Esophagus (tissue), 2 donors: ENCODE measurements around the gene POGZ. TPM values are rescaled to one million over a fixed set of nuclear protein-coding genes. Genes with fewer than 3 reads are reported as not detected.
"Not testable (repeated sequence)": the region's sequence is repeated elsewhere in the genome, so short reads cannot be mapped to it uniquely, and the experiment has no call there.

Source experiments
- H3K27ac ChIP-seq, 2 donors: one replicate each; pipeline ENCODE4 v1.5.1; 2013; ENCODE audit warnings: low read depth in 2 of 2, mild to moderate bottlenecking in 2 of 2, inconsistent platforms in 1 of 2, low read length in 1 of 2, moderate library complexity in 1 of 2
- H3K27me3 ChIP-seq, 2 donors: one replicate each; pipeline ENCODE4 v1.6.1; 2013; ENCODE audit warnings: low read length in 2 of 2, control low read depth in 1 of 2, mild to moderate bottlenecking in 1 of 2; ENCODE audit not compliant: insufficient read depth in 2 of 2, control insufficient read depth in 1 of 2
- H3K36me3 ChIP-seq, 2 donors: one replicate each; pipeline ENCODE4 v1.6.1; 2013; ENCODE audit warnings: low read length in 1 of 2; ENCODE audit not compliant: control insufficient read depth in 2 of 2, insufficient read depth in 2 of 2
- H3K4me1 ChIP-seq, 2 donors: one replicate each; pipeline ENCODE4 v1.6.1; 2013; ENCODE audit warnings: low read length in 1 of 2; ENCODE audit not compliant: control insufficient read depth in 2 of 2, insufficient read depth in 2 of 2
- H3K4me3 ChIP-seq, 2 donors: one replicate each; pipeline ENCODE4 v1.5.1; 2013; ENCODE audit warnings: low read length in 2 of 2, mild to moderate bottlenecking in 2 of 2, low read depth in 1 of 2, moderate library complexity in 1 of 2
- H3K9me3 ChIP-seq, 2 donors: one replicate each; pipeline ENCODE4 v1.6.1; 2013; ENCODE audit warnings: mild to moderate bottlenecking in 2 of 2, low read depth in 1 of 2, low read length in 1 of 2, moderate library complexity in 1 of 2; ENCODE audit not compliant: control insufficient read depth in 2 of 2, insufficient read depth in 1 of 2
- WGBS, 2 donors: extraction: QIAGEN DNeasy Blood & Tissue Kit; methylation state at CpG; one replicate each; pipeline ENCODE4 v1.1.7; 2013; 5-methylcytosine and 5-hydroxymethylcytosine counted together
- polyA plus RNA-seq, 2 donors: library from polyadenylated mRNA; stranded (reverse); fragments of 200-250 nt; gene quantifications; one replicate each; pipeline ENCODE4 v1.2.3, GENCODE V29; 2013
- donor health status: healthy with polysubstance abuse.
- donor health status: Bipolar disorder and iron deficiency.

The POGZ gene
- polyA plus RNA-seq, 2 donors: 11.0 to 26.3 TPM

GRCh38 chr1:151405187-151405951 is 53.9 kb downstream of the POGZ start:
- Histone ChIP-seq H3K27ac (no peak overlapping the region), H3K4me3 (no peak overlapping the region), H3K9me3 (no peaks in the 10 kb centered on the region), H3K36me3 (peaks cover 21 to 44% of the 10 kb centered on the region in 2 donors), H3K27me3 (no peaks in the 10 kb centered on the region), H3K4me1 (peaks cover 0 to 3% of the 10 kb centered on the region in 2 donors)
- WGBS, 2 donors: 84 to 88% methylated on average over 13 of the region's 13 CpGs

DNA sequence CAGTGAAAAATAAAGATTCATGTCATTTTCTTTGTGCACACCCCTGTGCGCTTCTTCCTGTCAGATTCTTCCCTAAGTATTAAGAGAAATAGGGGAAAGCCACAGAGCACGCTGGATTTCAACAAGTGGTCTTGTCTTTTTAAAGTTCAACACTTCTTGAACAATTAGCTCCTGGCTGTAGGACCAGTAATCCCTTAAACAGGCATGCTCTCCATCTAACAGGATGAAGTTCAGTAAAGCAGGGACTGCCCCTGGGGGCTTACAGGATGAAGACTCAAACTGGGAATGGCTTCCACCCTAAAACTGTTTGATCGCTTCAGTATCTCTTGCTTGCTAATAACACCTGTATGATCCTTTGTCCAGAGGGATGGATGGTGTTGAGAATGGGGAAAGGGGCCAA is 55.7 kb downstream of the POGZ start:
- H3K27ac ChIP-seq: no peak overlapping the region
- H3K9me3 ChIP-seq: no peaks in the 10 kb centered on the region
- 89 to 94% methylated on average over 3 of the region's 3 CpGs for WGBS, 2 donors
- no peaks in the 10 kb centered on the region for H3K27me3 ChIP-seq
- H3K4me1 ChIP-seq: peaks cover 0 to 3% of the 10 kb centered on the region in 2 donors
- no peak overlapping the region for H3K4me3 ChIP-seq
- H3K36me3 ChIP-seq: peaks cover 21 to 42% of the 10 kb centered on the region in 2 donors

DNA sequence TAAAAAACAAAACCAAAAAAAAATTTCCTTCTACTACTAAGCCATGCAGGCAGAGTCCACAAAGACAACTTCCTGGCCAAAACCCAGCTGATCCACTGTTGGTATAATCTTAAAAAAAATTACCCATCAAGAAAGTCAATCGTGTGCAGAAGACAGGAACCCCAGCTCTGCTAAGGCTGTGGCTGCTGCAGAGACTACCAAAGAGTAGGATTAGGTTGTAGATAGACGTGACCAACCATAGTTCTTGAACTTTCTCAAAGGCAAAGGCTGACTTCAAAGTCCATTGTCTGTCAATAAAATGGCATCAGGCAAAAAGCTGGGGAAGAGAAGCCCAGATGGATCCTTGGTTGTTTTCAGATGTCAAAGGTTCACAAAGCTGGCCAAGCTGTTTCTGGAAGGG is 56.5 kb downstream of the POGZ start:
- peaks cover 17 to 34% of the 10 kb centered on the region in 2 donors for H3K36me3 ChIP-seq
- H3K4me1 ChIP-seq: peaks cover 0 to 3% of the 10 kb centered on the region in 2 donors
- 57 to 72% methylated on average over 2 of the region's 2 CpGs for WGBS, 2 donors
- H3K9me3 ChIP-seq: no peaks in the 10 kb centered on the region
- no peak overlapping the region for H3K27ac ChIP-seq
- no peaks in the 10 kb centered on the region for H3K27me3 ChIP-seq
- no peak overlapping the region for H3K4me3 ChIP-seq

GRCh38 chr1:151401860-151402259 is 57.4 kb downstream of the POGZ start:
- Histone ChIP-seq H3K4me3 (no peak overlapping the region), H3K4me1 (peaks cover 0 to 3% of the 10 kb centered on the region in 2 donors), H3K27ac (no peak overlapping the region), H3K36me3 (peaks cover 16 to 29% of the 10 kb centered on the region in 2 donors), H3K27me3 (no peaks in the 10 kb centered on the region), H3K9me3 (no peaks in the 10 kb centered on the region)
- 80% methylated on average over 2 of the region's 2 CpGs for WGBS, 2 donors

DNA sequence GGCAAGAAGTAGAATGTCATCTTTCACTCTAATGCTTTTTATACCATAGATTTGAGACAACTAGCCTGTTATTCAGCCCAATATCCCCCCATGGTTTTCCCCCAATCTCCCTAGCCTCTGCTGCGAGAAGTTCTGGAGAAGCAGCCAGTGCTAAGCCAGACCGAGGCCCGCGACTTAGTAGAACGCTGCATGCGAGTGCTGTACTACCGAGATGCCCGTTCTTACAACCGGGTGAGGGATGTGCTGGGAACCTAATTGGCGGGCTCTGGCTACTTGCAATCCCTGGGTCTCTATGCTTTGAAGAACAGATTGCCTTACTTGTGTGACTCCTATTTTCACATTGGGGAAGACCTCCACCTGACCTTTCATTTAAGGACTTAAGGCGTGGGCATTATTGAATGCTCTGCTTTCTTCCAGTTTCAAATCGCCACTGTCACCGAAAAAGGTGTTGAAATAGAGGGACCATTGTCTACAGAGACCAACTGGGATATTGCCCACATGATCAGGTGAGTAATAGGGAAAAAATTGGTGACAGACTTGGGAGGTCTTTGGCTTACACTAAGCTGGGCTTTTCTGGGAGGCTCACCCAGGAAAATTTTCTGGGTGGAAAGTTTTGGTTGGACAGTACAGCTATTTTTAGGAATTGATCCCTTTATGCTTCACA is 58.0 kb downstream of the POGZ start:
- no peaks in the 10 kb centered on the region for H3K9me3 ChIP-seq
- H3K36me3 ChIP-seq: peaks cover 14 to 26% of the 10 kb centered on the region in 2 donors
- peaks cover 0 to 3% of the 10 kb centered on the region in 2 donors for H3K4me1 ChIP-seq
- H3K27me3 ChIP-seq: no peaks in the 10 kb centered on the region
- H3K27ac ChIP-seq: no peak overlapping the region
- 90 to 95% methylated on average over 13 of the region's 13 CpGs for WGBS, 2 donors
- H3K4me3 ChIP-seq: no peak overlapping the region

GRCh38 chr1:151399324-151400171 is 59.7 kb downstream of the POGZ start, which contains the start of gene PSMB4:
Gene PSMB4 (plus strand): TSS chr1:151399573. CDS start chr1:151399588, 15 bp downstream.
- whole genome bisulfite sequencing, 2 donors: 0 to 1% methylated on average over 63 of the region's 63 CpGs
- no peaks in the 10 kb centered on the region for H3K27me3 ChIP-seq

GRCh38 chr1:151396265-151396664 is 63.0 kb downstream of the POGZ start:
- H3K27ac ChIP-seq, H3K9me3 ChIP-seq, H3K4me1 ChIP-seq, H3K4me3 ChIP-seq, H3K27me3 ChIP-seq, H3K36me3 ChIP-seq: not testable (repeated sequence)
- 84% methylated on average over 5 of the region's 5 CpGs for WGBS, 2 donors

More at GRCh38 chr1:151399324-151400171, 59.7 kb downstream of the POGZ start, which contains the start of gene PSMB4:
- H3K4me1 ChIP-seq: peaks cover 0 to 3% of the 10 kb centered on the region in 2 donors
- H3K9me3 ChIP-seq: no peaks in the 10 kb centered on the region
- peaks cover 4 to 9% of the 10 kb centered on the region in 2 donors for H3K36me3 ChIP-seq
- peak within 1 kb of the TSS; percentile 76 to 96 for H3K27ac ChIP-seq
- peak within 1 kb of the TSS; percentile 92 to 100 for H3K4me3 ChIP-seq

GRCh38 chr1:151393583-151393982 is 65.7 kb downstream of the POGZ start:
- H3K4me1 ChIP-seq: no peaks in the 10 kb centered on the region
- H3K4me3 ChIP-seq: no peak overlapping the region
- no peaks in the 10 kb centered on the region for H3K36me3 ChIP-seq
- no peaks in the 10 kb centered on the region for H3K9me3 ChIP-seq
- H3K27ac ChIP-seq: no peak overlapping the region
- H3K27me3 ChIP-seq: no peaks in the 10 kb centered on the region

DNA sequence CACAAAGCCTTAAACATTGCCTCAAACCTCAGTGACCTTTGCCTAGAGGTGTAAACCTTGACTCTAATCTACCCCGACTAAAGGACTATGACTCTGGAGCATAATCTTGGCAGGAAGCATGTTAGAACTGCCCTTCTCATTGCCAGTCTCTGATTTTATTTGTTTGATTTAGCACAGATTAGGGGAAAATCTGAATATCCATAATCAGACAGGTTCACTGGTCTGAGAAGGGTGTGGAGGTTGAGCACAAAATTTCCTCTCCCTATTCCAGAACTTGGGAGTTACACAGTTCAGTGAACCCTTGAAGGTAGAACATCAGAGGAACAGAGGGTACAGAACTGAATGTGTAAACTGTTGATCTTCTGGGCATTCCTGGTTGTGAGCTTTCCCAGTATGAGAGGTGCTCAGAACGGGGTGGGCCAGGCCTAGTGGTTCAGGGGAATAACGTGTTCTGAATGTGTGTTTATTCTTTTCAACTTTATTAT is 68.2 kb downstream of the POGZ start:
- Histone ChIP-seq H3K36me3 (no peaks in the 10 kb centered on the region), H3K4me1 (no peaks in the 10 kb centered on the region), H3K27me3 (no peaks in the 10 kb centered on the region), H3K4me3 (no peak overlapping the region), H3K9me3 (no peaks in the 10 kb centered on the region), H3K27ac (no peak overlapping the region)
- WGBS, 2 donors: 81 to 82% methylated on average over 3 of the region's 3 CpGs
